HFFc6 (cell line): ENCODE results near the gene KIF26A. TPM values are rescaled to one million over a fixed set of nuclear protein-coding genes. Genes with fewer than 3 reads are reported as not detected.

ENCODE experiments used
- DNase-seq: peaks from one replicate; pipeline ENCODE4 v3.0.0-alpha.2; 2018
- H3K27ac Mint-ChIP-seq: 2 replicates; pipeline ENCODE4 v1.8.0; 2020; ENCODE audit warnings: mild to moderate bottlenecking, mixed read lengths
- H3K27me3 Mint-ChIP-seq: 2 replicates; pipeline ENCODE4 v1.8.0; 2021; ENCODE audit warnings: mild to moderate bottlenecking, moderate library complexity, mixed read lengths; ENCODE audit not compliant: insufficient read depth
- H3K36me3 Mint-ChIP-seq: 2 replicates; pipeline ENCODE4 v1.8.0; 2021; ENCODE audit warnings: low read depth, mixed read lengths
- H3K4me1 Mint-ChIP-seq: 2 replicates; pipeline ENCODE4 v1.8.0; 2020; ENCODE audit warnings: low read depth, mixed read lengths
- H3K4me3 Mint-ChIP-seq: 2 replicates; pipeline ENCODE4 v1.8.0; 2020; ENCODE audit warnings: mild to moderate bottlenecking, moderate library complexity, mixed read lengths
- H3K9me3 Mint-ChIP-seq: 2 replicates; pipeline ENCODE4 v1.8.0; 2020; ENCODE audit warnings: mild to moderate bottlenecking, mixed read lengths
- CTCF ChIP-seq: fragments of 200-600 bp; sonication (generic); IDR thresholded peaks from 2 replicates; pipeline ENCODE4 v1.5.0; 2021; ENCODE audit warnings: antibody characterized with exemption, mild to moderate bottlenecking
- total RNA-seq, 6 experiments: library from RNA; stranded (reverse); fragmentation: NEBNext Ultra II Directional; extraction: Animal tissue kit (Norgen Biotek cat#: 25700); gene quantifications; 2 replicates in 1 of 6; 3 replicates in 5 of 6; pipeline ENCODE4 v1.2.3, GENCODE V29; 2021

Gene KIF26A
- total RNA-seq, 6 experiments from 2014 or later = 0.07 to 0.09 TPM; not detected in 4

- peaks cover 8% of the 10 kb centered on the region for H3K36me3 Mint-ChIP-seq
- H3K4me1 Mint-ChIP-seq = no peaks in the 10 kb centered on the region
- no peak for TF ChIP-seq CTCF
- peaks cover 56% of the 10 kb centered on the region for H3K9me3 Mint-ChIP-seq
- H3K27me3 Mint-ChIP-seq = no peaks in the 10 kb centered on the region; the same call in 1 of the 2 replicates
- no peak for DNase-seq
- no peak overlapping the region for H3K27ac Mint-ChIP-seq
- H3K4me3 Mint-ChIP-seq = no peak overlapping the region
These were observed 75.1 kb downstream of the KIF26A start for GRCh38 chr14:104213301-104214034.

DNA sequence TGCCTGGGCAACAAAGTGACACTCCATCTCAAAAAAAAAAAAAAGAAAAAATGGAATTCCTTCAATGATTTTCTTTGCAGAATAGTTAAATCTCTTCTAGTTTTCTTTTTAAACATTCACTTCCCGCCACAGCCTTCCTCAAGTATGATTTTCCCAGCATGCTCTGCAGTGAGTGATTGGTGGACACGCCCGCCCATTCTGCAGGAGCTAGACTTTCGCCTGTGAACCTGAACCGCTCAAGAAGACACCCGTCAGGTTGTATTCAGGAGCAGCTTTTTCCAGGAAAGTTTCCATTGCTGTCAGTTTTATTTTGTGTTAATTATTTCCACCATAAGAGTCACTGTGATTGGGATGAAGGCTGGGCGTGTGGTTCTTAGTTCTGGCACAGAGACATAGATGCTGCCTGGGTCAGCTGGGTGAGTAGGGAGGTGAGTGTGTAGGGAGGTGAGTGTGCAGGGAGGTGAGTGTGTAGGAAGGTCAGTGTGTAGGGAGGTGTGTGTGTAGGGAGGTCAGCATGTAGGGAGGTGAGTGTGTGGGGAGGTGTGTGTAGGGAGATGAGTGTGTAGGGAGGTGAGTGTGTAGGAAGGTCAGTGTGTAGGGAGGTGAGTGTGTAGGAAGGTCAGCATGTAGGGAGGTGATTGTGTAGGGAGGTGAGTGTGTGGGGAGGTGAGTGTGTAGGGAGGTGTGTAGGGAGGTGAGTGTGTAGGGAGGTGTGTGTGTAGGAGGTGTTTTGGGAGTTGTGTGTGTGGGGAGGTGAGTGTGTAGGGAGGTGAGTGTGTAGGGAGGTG, 76.2 kb downstream of the KIF26A start:
- Mint-ChIP-seq H3K36me3 (peaks cover 8% of the 10 kb centered on the region), H3K4me3 (no peak overlapping the region), H3K4me1 (no peaks in the 10 kb centered on the region), H3K27me3 (no peaks in the 10 kb centered on the region; the same call in 1 of the 2 replicates), H3K9me3 (peaks cover 53% of the 10 kb centered on the region), H3K27ac (no peak overlapping the region)
- TF ChIP-seq CTCF = no peak
- DNase-seq = no peak

- H3K27ac Mint-ChIP-seq = no peak overlapping the region
These were observed 77.4 kb downstream of the KIF26A start for GRCh38 chr14:104215706-104216334.

GRCh38 chr14:104216457-104216856, 78.1 kb downstream of the KIF26A start:
- H3K9me3 Mint-ChIP-seq = peaks cover 45% of the 10 kb centered on the region
- H3K27ac Mint-ChIP-seq = no peak overlapping the region
- no peak overlapping the region for H3K4me3 Mint-ChIP-seq
- H3K27me3 Mint-ChIP-seq = no peaks in the 10 kb centered on the region; the same call in 1 of the 2 replicates
- H3K4me1 Mint-ChIP-seq = no peaks in the 10 kb centered on the region
- TF ChIP-seq CTCF = no peak
- peaks cover 8% of the 10 kb centered on the region for H3K36me3 Mint-ChIP-seq
- no peak for DNase-seq

More at GRCh38 chr14:104215706-104216334, 77.4 kb downstream of the KIF26A start:
- Mint-ChIP-seq H3K27me3 (no peaks in the 10 kb centered on the region; the same call in 1 of the 2 replicates), H3K4me1 (no peaks in the 10 kb centered on the region), H3K36me3 (peaks cover 8% of the 10 kb centered on the region), H3K4me3 (no peak overlapping the region), H3K9me3 (peaks cover 50% of the 10 kb centered on the region)
- no peak for DNase-seq
- no peak for TF ChIP-seq CTCF

DNA sequence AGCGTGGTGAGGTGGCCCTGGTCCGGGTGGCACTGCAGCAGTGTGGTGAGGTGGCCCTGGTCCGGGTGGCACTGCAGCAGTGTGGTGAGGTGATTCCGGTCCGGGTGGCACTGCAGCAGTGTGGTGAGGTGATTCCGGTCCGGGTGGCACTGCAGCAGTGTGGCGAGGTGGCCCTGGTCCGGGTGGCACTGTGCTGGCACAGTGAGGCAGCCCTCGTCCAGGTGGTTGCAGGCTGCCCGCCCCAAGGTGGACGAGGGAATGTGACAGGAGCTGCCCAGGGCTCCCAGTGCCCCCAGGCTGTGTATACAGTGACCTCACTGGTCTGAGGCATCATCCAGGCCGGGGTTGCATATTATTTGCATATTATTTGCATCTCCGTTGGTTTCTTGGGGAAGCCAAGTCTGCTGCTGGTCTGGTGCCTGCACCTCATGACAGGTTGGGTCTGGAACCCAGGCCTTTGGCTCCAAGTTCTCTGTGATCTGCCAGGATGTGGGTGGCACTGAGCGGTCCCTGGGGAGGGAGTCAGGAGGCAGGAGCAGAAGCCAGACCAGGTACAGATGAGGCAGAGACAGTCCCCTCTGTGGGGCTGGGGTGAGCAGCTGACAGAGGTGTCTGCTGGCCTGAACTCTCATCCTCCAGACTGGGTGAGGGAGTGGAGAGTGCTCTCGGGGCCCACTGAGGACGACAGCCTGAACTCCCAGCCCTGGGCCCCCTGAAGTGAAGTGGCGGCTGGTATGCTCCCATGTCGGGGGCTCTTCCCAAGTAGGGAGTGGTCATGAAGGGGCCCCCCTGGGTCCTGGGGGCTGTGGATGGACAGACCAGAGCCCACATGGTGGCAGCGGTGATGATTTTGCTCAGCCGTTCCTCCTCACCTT, 79.3 kb downstream of the KIF26A start:
- Mint-ChIP-seq H3K27ac (no peak overlapping the region), H3K4me3 (no peak overlapping the region), H3K9me3 (peaks cover 43% of the 10 kb centered on the region), H3K27me3 (no peaks in the 10 kb centered on the region; the same call in 1 of the 2 replicates), H3K4me1 (no peaks in the 10 kb centered on the region), H3K36me3 (peaks cover 4% of the 10 kb centered on the region)
- TF ChIP-seq CTCF = no peak
- DNase-seq = no peak
